Measurements from ENCODE around the gene SNED1.

SNED1 gene

GRCh38 chr2:240964704-240965295 is 33.6 kb upstream of the SNED1 start:
- ChIA-PET POLR2A (no interaction called here), CTCF (interaction anchor here (0.6 kb wide), 1 partner anchor 37 kb away, joined by 3 read pairs; no protein-coding TSS in a partner anchor)
- DNase-seq (ENCODE audit: low read depth, low spot score): no peak
- no peak overlapping the region for H3K4me3 ChIP-seq (ENCODE audit: low read depth, low read length)
- no peak for TF ChIP-seq CTCF (IDR thresholded peaks at IDR 0.05; ENCODE audit: insufficient read depth, low read length, missing control alignments)

- no peak overlapping the region for H3K4me3 ChIP-seq (ENCODE audit: low read depth, low read length)
- ChIA-PET POLR2A (no interaction called here), CTCF (no interaction called here)
- no peak for TF ChIP-seq CTCF (IDR thresholded peaks at IDR 0.05; ENCODE audit: insufficient read depth, low read length, missing control alignments)
- DNase-seq (ENCODE audit: low read depth, low spot score): no peak
Measured at GRCh38 chr2:240965296-240965904, 33.0 kb upstream of the SNED1 start.

- H3K4me3 ChIP-seq (ENCODE audit: low read depth, low read length): no peak overlapping the region
- CTCF ChIA-PET: no interaction called here
- POLR2A ChIA-PET: no interaction called here
- TF ChIP-seq CTCF (IDR thresholded peaks at IDR 0.05; ENCODE audit: insufficient read depth, low read length, missing control alignments): no peak
- DNase-seq (ENCODE audit: low read depth, low spot score): no peak
Measured at GRCh38 chr2:240965905-240966456, 32.4 kb upstream of the SNED1 start.

GRCh38 chr2:240966457-240966905 is 31.9 kb upstream of the SNED1 start:
- H3K4me3 ChIP-seq (ENCODE audit: low read depth, low read length): no peak overlapping the region
- no peak for DNase-seq (ENCODE audit: low read depth, low spot score)
- POLR2A ChIA-PET: no interaction called here
- no peak for TF ChIP-seq CTCF (IDR thresholded peaks at IDR 0.05; ENCODE audit: insufficient read depth, low read length, missing control alignments)
- CTCF ChIA-PET: no interaction called here

GRCh38 chr2:240966906-240967680 is 31.3 kb upstream of the SNED1 start:
- ChIA-PET POLR2A (no interaction called here), CTCF (no interaction called here)
- H3K4me3 ChIP-seq (ENCODE audit: low read depth, low read length): no peak overlapping the region
- TF ChIP-seq CTCF (IDR thresholded peaks at IDR 0.05; ENCODE audit: insufficient read depth, low read length, missing control alignments): no peak
- no peak for DNase-seq (ENCODE audit: low read depth, low spot score)
